Naive thymus-derived CD4-positive, alpha-beta T cell (primary cell): ENCODE measurements around the gene IL13RA2. TPM values are rescaled to one million over a fixed set of nuclear protein-coding genes. Genes with fewer than 3 reads are reported as not detected.

Source experiments
- ATAC-seq: fragments of 150-1000 bp; cut with Tn5 transposase; 2 replicates; pipeline ENCODE4 v1.10.0; 2021; ENCODE audit warnings: mild to moderate bottlenecking, moderate library complexity
- CTCF ChIA-PET: fragments of 350-600 bp; sonication (Branson Sonifier 250); formaldehyde crosslinking; loops from one replicate; lab custom pipeline; 2021; ENCODE audit warnings: antibody characterized with exemption; lab: Charles Lee
- POLR2A ChIA-PET: fragments of 350-600 bp; sonication (Branson Sonifier 250); formaldehyde crosslinking; loops from one replicate; lab custom pipeline; 2021; ENCODE audit warnings: antibody characterized with exemption, inconsistent platforms; lab: Charles Lee
- DNase-seq, 9 donors: peaks; one replicate each; pipeline versions ENCODE4 v3.0.0 to v3.0.0-alpha.2; 2020 to 2022; ENCODE audit warnings: mixed read lengths in 1 of 9
- H3K27ac ChIP-seq: one replicate; pipeline ENCODE4 v1.7.0; 2013; ENCODE audit warnings: mild to moderate bottlenecking, low read depth, low read length, moderate library complexity
- H3K27me3 ChIP-seq, 2 donors: one replicate each; pipeline ENCODE4 v1.7.0; 2013; ENCODE audit warnings: low read length in 2 of 2, mild to moderate bottlenecking in 2 of 2, moderate library complexity in 2 of 2; ENCODE audit not compliant: control insufficient read depth in 2 of 2, insufficient read depth in 2 of 2
- H3K36me3 ChIP-seq, 3 experiments: 1 replicate in 2 of 3; 2 replicates in 1 of 3; pipeline ENCODE4 v1.7.0; 2013; ENCODE audit warnings: low read length in 3 of 3, mild to moderate bottlenecking in 3 of 3, moderate library complexity in 1 of 3; ENCODE audit not compliant: insufficient read depth in 3 of 3, control insufficient read depth in 2 of 3
- H3K4me1 ChIP-seq, 2 donors: one replicate each; pipeline ENCODE4 v1.7.0; 2013; ENCODE audit warnings: low read length in 2 of 2, mild to moderate bottlenecking in 2 of 2, moderate library complexity in 1 of 2; ENCODE audit not compliant: control insufficient read depth in 2 of 2, insufficient read depth in 2 of 2
- H3K4me3 ChIP-seq: 2 replicates; pipeline ENCODE4 v1.7.0; 2013; ENCODE audit warnings: mild to moderate bottlenecking, low read length
- H3K9me3 ChIP-seq, 3 experiments: 1 replicate in 2 of 3; 2 replicates in 1 of 3; pipeline ENCODE4 v1.7.0; 2013; ENCODE audit warnings: low read length in 3 of 3; ENCODE audit not compliant: control insufficient read depth in 2 of 3
- H3K27ac Mint-ChIP-seq, 9 donors: one replicate each; pipeline ENCODE4 v1.8.0; 2020 to 2022; ENCODE audit warnings: mixed read lengths in 9 of 9, mild to moderate bottlenecking in 8 of 9, moderate library complexity in 5 of 9, inconsistent platforms in 2 of 9
- H3K27me3 Mint-ChIP-seq, 5 donors: one replicate each; pipeline ENCODE4 v1.8.0; 2021 to 2022; ENCODE audit warnings: mixed read lengths in 5 of 5, mild to moderate bottlenecking in 1 of 5
- H3K36me3 Mint-ChIP-seq, 5 donors: one replicate each; pipeline ENCODE4 v1.8.0; 2020 to 2022; ENCODE audit warnings: mixed read lengths in 5 of 5, mild to moderate bottlenecking in 3 of 5, inconsistent platforms in 1 of 5
- H3K4me1 Mint-ChIP-seq, 7 donors: one replicate each; pipeline ENCODE4 v1.8.0; 2020 to 2022; ENCODE audit warnings: mixed read lengths in 7 of 7, mild to moderate bottlenecking in 3 of 7, inconsistent platforms in 1 of 7
- H3K4me3 Mint-ChIP-seq, 10 donors: one replicate each; pipeline ENCODE4 v1.8.0; 2020 to 2022; ENCODE audit warnings: mild to moderate bottlenecking in 10 of 10, mixed read lengths in 10 of 10, moderate library complexity in 6 of 10, inconsistent platforms in 2 of 10
- H3K9me3 Mint-ChIP-seq, 11 donors: one replicate each; pipeline ENCODE4 v1.8.0; 2020 to 2022; ENCODE audit warnings: mixed read lengths in 11 of 11, mild to moderate bottlenecking in 4 of 11, inconsistent platforms in 1 of 11, moderate library complexity in 1 of 11
- intact Hi-C, 2 donors: fragments of 100-400 bp; cut with micrococcal nuclease; formaldehyde crosslinking; loops; one replicate each; pipeline ENCODE4 v1.15.1; 2023
- polyA plus RNA-seq, 2 donors: library from polyadenylated mRNA; unstranded; fragments of 300-500 nt; fragmentation: Illumina TruSeq; gene quantifications; one replicate each; pipeline ENCODE4 v1.2.3, GENCODE V29; 2021
- total RNA-seq, 6 experiments: library from RNA in 5 of 6; stranded (reverse) in 5 of 6; gene quantifications; 1 replicate in 5 of 6; 2 replicates in 1 of 6; pipeline ENCODE4 v1.2.3 and lab custom pipeline; 2021 to 2026

The IL13RA2 gene, protein sequence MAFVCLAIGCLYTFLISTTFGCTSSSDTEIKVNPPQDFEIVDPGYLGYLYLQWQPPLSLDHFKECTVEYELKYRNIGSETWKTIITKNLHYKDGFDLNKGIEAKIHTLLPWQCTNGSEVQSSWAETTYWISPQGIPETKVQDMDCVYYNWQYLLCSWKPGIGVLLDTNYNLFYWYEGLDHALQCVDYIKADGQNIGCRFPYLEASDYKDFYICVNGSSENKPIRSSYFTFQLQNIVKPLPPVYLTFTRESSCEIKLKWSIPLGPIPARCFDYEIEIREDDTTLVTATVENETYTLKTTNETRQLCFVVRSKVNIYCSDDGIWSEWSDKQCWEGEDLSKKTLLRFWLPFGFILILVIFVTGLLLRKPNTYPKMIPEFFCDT
- not detected for total RNA-seq
- not detected for polyA plus RNA-seq
- total RNA-seq (lab: John Stamatoyannopoulos, UW) = not detected

GRCh38 chrX:115017455-115017854 lies at the start of gene IL13RA2:
Gene IL13RA2, minus strand, starts transcription at chrX:115017616. Its CDS starts 347 bp downstream, at chrX:115017269.
- Histone ChIP-seq H3K4me1 (no peaks in the 10 kb centered on the region), H3K27me3 (no peaks in the 10 kb centered on the region), H3K4me3 (no peak within 1 kb of the TSS), H3K27ac (no peak within 1 kb of the TSS), H3K36me3 (no peaks in the 10 kb centered on the region), H3K9me3 (no peaks in the 10 kb centered on the region)
- Mint-ChIP-seq H3K4me1 (no peaks in the 10 kb centered on the region), H3K9me3 (peaks cover 0 to 8% (median 0%) of the 10 kb centered on the region in 11 donors), H3K27me3 (no peaks in the 10 kb centered on the region), H3K4me3 (no peak within 1 kb of the TSS), H3K36me3 (no peaks in the 10 kb centered on the region), H3K27ac (no peak within 1 kb of the TSS)
- ChIA-PET CTCF (no interaction called here), POLR2A (no interaction called here)
- DNase-seq (no peak), ATAC-seq (no peak)
- intact Hi-C loops = no loop called here

- ATAC-seq = no peak
- no peak overlapping the region for H3K27ac Mint-ChIP-seq
Observed at GRCh38 chrX:115065304-115065703, 47.9 kb upstream of the IL13RA2 start.

GRCh38 chrX:115060013-115060412 lies 42.6 kb upstream of the IL13RA2 start:
- Histone ChIP-seq H3K4me1 (no peaks in the 10 kb centered on the region), H3K9me3 (no peaks in the 10 kb centered on the region), H3K27me3 (no peaks in the 10 kb centered on the region), H3K27ac (no peak overlapping the region), H3K36me3 (no peaks in the 10 kb centered on the region), H3K4me3 (no peak overlapping the region)
- H3K27me3 Mint-ChIP-seq = no peaks in the 10 kb centered on the region
- no peak overlapping the region for H3K27ac Mint-ChIP-seq
- intact Hi-C loops = no loop called here
- no peaks in the 10 kb centered on the region for H3K36me3 Mint-ChIP-seq
- no peak for DNase-seq
- H3K4me1 Mint-ChIP-seq = no peaks in the 10 kb centered on the region
- CTCF ChIA-PET = no interaction called here
- peaks cover 0 to 10% (median 5%) of the 10 kb centered on the region in 11 donors for H3K9me3 Mint-ChIP-seq
- POLR2A ChIA-PET = no interaction called here
- ATAC-seq = no peak
- H3K4me3 Mint-ChIP-seq = no peak overlapping the region

More at GRCh38 chrX:115065304-115065703, 47.9 kb upstream of the IL13RA2 start:
- Histone ChIP-seq H3K27ac (no peak overlapping the region), H3K4me1 (no peaks in the 10 kb centered on the region), H3K27me3 (no peaks in the 10 kb centered on the region), H3K9me3 (no peaks in the 10 kb centered on the region), H3K4me3 (no peak overlapping the region), H3K36me3 (no peaks in the 10 kb centered on the region)
- no peak for DNase-seq
- H3K36me3 Mint-ChIP-seq = no peaks in the 10 kb centered on the region
- H3K4me3 Mint-ChIP-seq = no peak overlapping the region
- intact Hi-C loops = no loop called here
- H3K4me1 Mint-ChIP-seq = no peaks in the 10 kb centered on the region
- ChIA-PET POLR2A (no interaction called here), CTCF (no interaction called here)
- H3K9me3 Mint-ChIP-seq = peaks cover 0 to 11% (median 5%) of the 10 kb centered on the region in 11 donors
- H3K27me3 Mint-ChIP-seq = no peaks in the 10 kb centered on the region

DNA sequence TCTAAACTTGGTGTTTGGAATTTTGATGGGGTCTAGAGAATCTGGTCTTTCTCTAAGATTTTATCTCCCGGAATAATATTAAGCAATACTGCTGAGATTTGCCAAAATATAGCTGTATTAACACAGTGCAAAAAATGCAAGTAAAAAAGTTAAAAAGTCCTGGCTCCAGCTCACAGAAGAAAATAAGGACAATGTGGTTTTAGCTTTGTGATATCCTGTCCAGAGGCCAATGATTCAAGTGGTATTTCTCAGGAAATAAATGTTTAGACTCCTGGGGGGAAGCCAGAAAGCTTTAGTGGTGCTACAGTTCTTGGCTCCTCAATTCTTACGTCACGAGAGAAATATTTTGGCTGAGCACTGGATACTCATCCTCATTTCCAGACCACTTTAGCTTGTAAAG lies 40.9 kb upstream of the IL13RA2 start:
- no peaks in the 10 kb centered on the region for H3K27me3 ChIP-seq
- H3K27ac ChIP-seq = no peak overlapping the region
- H3K27me3 Mint-ChIP-seq = no peaks in the 10 kb centered on the region
- H3K27ac Mint-ChIP-seq = no peak overlapping the region
- H3K9me3 Mint-ChIP-seq = peaks cover 0 to 11% (median 5%) of the 10 kb centered on the region in 11 donors
- H3K4me1 Mint-ChIP-seq = no peaks in the 10 kb centered on the region
- no peak for DNase-seq
- no peaks in the 10 kb centered on the region for H3K36me3 Mint-ChIP-seq
- ChIA-PET POLR2A (no interaction called here), CTCF (no interaction called here)
- intact Hi-C loops = no loop called here
- no peak overlapping the region for H3K4me3 Mint-ChIP-seq
- H3K9me3 ChIP-seq = no peaks in the 10 kb centered on the region
- H3K36me3 ChIP-seq = no peaks in the 10 kb centered on the region
- ATAC-seq = no peak
- no peaks in the 10 kb centered on the region for H3K4me1 ChIP-seq
- no peak overlapping the region for H3K4me3 ChIP-seq

GRCh38 chrX:115054876-115055275 lies 37.5 kb upstream of the IL13RA2 start:
- intact Hi-C loops = no loop called here
- Histone ChIP-seq H3K36me3 (no peaks in the 10 kb centered on the region), H3K4me1 (no peaks in the 10 kb centered on the region), H3K4me3 (no peak overlapping the region), H3K27ac (no peak overlapping the region), H3K27me3 (no peaks in the 10 kb centered on the region), H3K9me3 (no peaks in the 10 kb centered on the region)
- H3K36me3 Mint-ChIP-seq = no peaks in the 10 kb centered on the region
- H3K4me1 Mint-ChIP-seq = no peaks in the 10 kb centered on the region
- peaks cover 0 to 8% (median 0%) of the 10 kb centered on the region in 11 donors for H3K9me3 Mint-ChIP-seq
- no peak overlapping the region for H3K4me3 Mint-ChIP-seq
- DNase-seq = no peak
- H3K27me3 Mint-ChIP-seq = no peaks in the 10 kb centered on the region
- no peak for ATAC-seq
- H3K27ac Mint-ChIP-seq = no peak overlapping the region
- ChIA-PET POLR2A (no interaction called here), CTCF (no interaction called here)

- intact Hi-C loops = no loop called here
- Mint-ChIP-seq H3K4me1 (no peaks in the 10 kb centered on the region), H3K4me3 (no peak overlapping the region), H3K27ac (no peak overlapping the region), H3K36me3 (no peaks in the 10 kb centered on the region), H3K9me3 (peaks cover 0 to 8% (median 0%) of the 10 kb centered on the region in 11 donors), H3K27me3 (no peaks in the 10 kb centered on the region)
- Histone ChIP-seq H3K4me3 (no peak overlapping the region), H3K9me3 (no peaks in the 10 kb centered on the region), H3K36me3 (no peaks in the 10 kb centered on the region), H3K27me3 (no peaks in the 10 kb centered on the region), H3K4me1 (no peaks in the 10 kb centered on the region), H3K27ac (no peak overlapping the region)
- ATAC-seq = no peak
- DNase-seq = no peak
- ChIA-PET CTCF (no interaction called here), POLR2A (no interaction called here)
Observed at GRCh38 chrX:115053223-115053622, 35.8 kb upstream of the IL13RA2 start.

DNA sequence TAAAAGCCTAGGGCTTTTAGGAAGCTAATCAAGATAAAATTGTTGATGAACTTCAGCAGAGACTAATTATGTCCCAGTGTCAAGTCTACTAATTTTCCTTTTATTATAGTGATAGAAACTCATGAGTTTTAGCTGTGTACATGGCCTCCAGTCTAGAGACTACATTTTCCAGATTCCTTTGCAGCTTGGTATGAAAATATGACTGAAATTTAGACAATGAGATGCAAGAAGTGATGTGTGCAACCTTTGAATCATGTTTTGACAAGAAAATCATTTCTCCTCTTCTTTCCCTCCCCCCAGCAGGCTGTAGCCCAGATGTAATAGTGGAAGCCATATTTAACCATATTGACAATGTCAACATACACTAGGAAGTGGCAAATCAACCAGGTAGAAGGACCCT lies 30.3 kb upstream of the IL13RA2 start:
- ChIA-PET POLR2A (no interaction called here), CTCF (no interaction called here)
- H3K4me1 Mint-ChIP-seq = no peaks in the 10 kb centered on the region
- Histone ChIP-seq H3K4me3 (no peak overlapping the region), H3K4me1 (no peaks in the 10 kb centered on the region), H3K9me3 (no peaks in the 10 kb centered on the region), H3K27ac (no peak overlapping the region), H3K36me3 (no peaks in the 10 kb centered on the region), H3K27me3 (no peaks in the 10 kb centered on the region)
- H3K9me3 Mint-ChIP-seq = peaks cover 0 to 10% (median 0%) of the 10 kb centered on the region in 11 donors
- H3K27ac Mint-ChIP-seq = no peak overlapping the region
- no peak for DNase-seq
- no peaks in the 10 kb centered on the region for H3K27me3 Mint-ChIP-seq
- intact Hi-C loops = no loop called here
- H3K4me3 Mint-ChIP-seq = no peak overlapping the region
- H3K36me3 Mint-ChIP-seq = no peaks in the 10 kb centered on the region
- no peak for ATAC-seq
